GM21619 (cell line): ENCODE data around the gene CSPG4.
A peak's percentile ranks its signal among the peaks of the same experiment; 100 is the strongest.
"Not testable (repeated sequence)": the region's sequence is repeated elsewhere in the genome, so short reads cannot be mapped to it uniquely, and the experiment has no call there.

ENCODE experiments used
- ATAC-seq: cut with Tn5 transposase; IDR thresholded peaks from one replicate; pipeline ENCODE4 v1.9.1; 2021; ENCODE audit not compliant: unreplicated experiment

The CSPG4 gene

DNA sequence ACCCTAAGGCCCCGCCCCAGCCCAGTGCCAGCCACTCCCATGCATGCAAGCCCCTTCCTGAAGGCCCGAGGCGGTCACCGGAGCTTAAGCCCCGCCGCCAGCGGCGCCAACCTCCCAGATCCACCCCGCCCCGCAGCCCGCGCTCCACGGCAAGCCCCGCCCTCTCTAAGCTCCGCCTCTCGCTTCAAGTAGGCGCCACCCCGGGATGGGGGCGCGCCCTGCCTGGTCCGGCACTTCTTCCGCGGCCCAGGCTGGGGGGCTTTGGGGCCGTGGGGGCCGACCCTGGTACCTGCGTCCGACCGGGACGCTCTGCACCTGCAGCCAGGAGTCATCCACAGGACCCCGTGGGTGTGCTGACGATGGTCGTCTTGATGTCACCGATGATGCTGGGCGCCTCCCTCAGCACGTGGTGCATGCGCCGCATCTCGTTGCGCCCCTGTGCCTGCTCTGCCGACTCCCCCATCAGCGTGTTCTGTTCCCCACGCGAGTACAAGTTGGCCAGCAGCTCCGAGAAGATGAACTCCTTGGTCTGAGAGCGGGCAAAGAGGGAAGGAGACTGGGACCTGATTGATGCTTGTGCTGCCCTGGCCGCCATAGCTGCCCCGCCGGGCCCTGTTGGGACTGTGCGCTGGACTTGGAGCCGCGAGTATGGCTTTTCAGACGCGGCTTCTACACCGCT is 26.1 kb upstream of the CSPG4 start:
- ATAC-seq, result peak; percentile 94

DNA sequence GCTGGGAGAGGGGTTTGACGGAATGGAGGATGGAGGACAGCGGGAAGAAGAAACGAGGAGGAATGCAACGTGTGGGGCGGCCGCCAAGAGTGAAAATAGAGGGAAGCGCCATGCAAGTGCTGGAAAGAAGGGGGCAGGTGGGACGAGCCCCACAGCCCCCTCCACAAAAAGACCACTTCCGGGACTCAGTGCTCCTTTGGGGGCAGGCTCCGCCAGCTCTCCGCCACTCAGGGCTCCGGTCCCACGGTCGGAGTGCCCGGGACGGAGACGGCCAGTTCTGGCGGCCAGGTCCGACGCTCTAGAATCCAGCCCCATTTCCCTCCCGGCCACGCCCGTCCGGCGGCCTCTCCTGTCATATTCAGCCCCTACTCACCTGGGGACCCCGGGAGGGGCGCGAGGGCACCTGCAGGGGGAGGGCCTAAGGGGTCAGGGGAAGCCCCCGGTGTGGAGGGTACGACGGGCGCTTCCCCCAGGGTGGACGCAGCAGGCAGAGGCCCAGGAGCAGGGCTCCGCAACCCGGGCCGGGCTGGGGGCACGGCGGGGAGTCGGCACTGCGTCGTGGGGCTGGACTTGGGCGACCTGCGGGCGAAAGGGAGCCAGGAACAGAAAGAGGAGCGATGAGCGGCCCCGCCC is 25.5 kb upstream of the CSPG4 start:
- peak; percentile 7 for ATAC-seq

DNA sequence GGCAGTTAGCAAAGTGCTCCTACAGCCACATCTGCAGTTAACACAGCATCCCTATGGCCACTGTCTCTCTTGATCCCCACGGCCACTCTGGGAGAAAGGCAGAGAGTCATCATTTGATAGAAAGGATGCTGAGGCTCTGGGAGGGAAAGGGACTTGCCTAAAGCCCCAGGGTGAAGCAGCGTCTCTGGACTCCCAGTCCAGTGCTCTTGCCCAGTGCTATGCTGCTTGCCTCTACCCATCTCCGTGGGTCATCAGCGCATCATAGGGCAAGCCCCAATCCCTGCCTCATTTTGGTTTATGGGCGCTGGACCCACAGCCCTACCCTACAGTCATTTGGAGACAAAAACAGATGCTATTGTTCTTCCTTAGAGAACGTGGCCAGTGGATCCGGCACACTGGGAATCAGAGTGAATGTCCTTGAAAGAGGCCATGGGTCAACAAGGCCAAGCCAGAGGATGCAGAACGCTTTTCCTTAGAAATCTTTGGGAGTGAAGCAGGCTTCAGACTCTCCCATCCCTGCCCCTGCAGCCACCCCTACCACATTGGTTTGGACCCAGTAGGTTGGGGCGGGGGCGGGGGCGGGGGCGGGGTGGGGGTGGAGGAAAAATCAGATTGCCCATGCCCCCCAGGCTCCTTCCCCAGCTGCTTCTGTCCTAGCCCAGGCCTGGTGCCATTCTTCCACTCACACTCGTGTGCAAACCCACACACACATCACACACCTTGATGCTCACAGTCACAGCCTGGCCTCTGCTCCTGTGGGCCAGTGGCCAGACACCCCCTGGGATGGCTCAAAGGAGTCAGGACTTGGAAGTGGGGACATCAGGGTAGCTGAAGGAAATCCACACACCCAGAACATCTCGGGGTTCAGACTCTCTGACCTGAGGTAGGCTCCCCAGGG is 24.7 kb upstream of the CSPG4 start:
- not testable (repeated sequence) for ATAC-seq

DNA sequence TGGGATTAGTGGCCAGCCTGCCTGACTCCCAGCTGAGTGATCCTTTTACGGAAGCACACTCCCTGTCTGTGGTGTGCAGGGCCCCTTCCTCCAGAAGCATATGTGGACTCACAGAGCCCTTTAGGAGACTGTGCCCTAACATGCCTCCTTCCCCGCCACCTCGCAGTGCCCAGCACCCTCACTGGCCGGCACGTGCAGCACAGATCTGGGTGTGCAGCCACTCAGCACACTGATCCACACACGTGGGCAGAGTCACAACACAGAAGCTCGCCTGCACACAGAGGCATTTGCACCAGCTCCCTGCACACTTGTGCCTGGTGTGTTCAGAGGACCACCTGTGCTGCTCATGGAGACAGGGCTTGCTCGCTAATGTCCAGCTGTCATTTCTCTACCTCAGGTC is 23.6 kb upstream of the CSPG4 start:
- no peak for ATAC-seq

DNA sequence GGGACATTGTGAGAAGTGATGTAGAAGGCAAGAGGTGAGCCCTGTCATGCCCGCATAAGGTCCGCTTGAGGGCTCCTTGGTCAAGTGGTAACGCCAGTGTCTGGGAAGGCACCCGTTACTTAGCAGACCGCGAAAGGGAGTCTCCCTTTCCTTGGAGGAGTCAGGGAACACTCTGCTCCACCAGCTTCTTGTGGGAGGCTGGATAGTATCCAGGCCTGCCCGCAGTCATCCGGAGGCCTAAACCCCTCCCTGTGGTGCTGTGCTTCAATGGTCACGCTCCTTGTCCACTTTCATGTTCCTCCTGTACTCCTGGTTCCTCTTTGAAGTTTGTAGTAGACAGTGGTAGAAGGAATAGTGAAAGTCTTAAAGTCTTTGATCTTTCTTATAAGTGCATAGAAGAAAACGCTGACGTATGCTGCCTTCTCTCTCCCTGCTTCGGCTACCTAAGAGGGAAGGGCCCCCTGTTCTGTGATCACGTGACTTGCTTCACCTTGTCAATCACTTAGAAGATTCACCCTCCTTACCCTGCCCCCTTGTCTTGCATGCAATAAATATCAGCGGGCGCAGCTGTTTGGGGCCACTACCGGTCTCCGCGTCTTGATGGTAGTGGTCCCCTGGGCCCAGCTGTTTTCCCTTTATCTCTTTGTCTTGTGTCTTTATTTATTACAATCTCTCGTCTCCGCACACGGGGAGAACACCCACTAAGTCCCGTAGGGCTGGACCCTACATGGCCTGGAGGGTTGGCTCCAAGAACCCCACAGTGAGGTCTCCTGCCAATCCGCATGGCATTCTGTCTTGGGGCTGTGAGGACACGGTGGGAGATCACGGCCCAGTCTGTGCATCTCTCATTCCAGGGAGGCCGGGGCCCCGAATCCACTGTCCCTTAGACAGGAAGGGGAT is 22.5 kb upstream of the CSPG4 start:
- not testable (repeated sequence) for ATAC-seq

DNA sequence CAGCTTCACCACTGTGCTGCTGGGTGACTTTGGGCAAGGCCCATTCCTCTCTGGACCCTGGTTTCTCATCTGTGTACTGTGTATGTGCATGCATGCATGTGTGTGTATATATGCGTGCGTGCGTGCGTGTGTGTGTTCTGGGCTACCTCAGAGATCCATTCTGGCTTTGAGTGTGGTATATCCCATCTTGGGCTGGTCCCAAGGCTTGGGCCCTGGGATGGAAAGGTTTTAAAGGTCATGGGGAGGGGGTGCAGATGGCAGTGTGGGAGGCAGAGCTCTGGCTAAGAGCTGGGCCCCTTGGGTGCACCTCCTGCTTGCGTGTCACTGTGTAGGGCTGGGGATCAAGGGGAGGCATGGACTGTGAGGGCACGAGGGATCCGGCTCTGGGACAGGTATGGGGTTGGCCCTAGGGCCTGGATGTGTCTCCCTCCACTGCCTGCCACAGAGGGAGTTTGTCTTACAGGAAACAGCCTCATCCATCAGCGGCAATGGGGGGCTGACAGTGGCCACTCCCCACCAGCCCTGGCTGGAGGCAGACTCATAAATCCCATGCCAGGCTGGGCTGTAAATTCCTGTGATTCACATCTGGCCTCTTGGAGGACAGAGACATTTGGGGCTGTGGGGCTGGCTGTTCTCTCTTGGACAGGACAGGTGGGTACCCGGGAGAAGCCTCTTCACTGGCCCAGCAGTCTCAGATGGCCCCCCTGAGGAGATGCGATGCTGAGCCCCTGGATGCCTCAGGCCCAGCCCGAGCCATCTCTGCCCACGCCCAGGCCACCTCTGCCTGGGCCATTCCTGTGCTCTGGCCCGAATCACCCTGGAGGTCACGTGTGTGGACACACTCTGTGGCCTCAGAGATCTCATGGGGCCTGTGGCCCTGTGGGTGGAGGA is 21.4 kb upstream of the CSPG4 start:
- ATAC-seq, result no peak

DNA sequence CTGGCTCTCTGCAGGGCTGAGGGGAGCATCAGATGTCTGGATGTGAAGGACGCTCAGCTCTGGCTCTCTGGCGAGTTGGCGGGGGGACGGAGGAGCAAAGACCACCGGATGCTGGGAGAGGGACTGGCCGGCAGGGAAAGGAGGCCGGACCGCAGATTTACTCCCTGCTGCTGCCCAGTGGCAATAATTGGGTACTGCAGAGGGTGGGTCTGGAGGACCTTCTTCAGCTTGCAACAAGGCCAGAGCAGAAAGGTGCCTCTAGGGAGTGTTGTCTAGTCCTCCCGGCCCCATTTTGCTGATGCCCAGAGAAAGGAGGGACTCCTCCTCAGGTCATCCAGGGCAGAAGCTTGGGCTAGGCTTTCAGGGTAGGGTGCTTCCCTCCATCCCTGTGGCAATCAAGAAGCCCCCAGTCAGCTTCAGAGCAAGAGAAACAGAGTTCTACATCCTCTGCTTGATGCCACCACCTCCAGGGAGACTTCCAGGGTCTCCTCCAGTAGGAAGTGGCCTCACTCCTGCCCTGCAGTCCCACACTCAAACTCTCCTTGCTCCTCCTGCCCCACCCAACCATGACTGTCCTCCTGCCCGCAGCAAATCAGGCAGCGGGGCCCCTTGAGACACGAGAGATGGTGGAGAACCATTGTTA is 20.3 kb upstream of the CSPG4 start:
- no peak for ATAC-seq

DNA sequence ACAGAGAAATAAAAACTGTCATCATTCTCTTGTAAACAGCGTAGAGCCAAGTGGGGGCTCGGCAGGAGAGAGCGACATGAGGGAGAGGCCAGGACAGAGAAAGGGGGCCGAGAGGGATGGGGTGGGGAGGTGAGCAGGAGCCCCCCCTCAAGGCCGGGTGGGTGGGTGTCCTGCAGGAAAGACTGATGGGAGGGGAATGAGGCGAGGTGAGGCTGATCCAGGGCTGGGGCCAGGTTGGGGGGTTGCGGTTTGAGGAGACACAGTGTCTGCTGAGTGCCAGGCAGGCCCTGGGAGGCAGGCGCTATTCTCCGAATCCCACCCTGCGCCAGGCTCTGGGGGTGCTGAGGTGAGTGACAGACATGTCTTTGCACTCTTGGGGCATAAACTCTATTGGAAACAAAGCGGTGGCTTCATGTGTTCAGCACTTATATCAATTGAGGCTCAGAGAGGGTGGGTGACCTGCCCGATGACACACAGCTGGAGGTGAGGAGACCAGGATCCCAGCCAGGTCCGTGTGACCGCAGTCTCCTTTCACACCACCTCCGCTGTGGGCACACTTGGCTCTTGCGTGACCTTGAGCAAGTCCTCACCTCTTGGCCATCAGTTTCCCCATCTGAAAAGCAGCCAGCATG is 19.6 kb upstream of the CSPG4 start:
- no peak for ATAC-seq

DNA sequence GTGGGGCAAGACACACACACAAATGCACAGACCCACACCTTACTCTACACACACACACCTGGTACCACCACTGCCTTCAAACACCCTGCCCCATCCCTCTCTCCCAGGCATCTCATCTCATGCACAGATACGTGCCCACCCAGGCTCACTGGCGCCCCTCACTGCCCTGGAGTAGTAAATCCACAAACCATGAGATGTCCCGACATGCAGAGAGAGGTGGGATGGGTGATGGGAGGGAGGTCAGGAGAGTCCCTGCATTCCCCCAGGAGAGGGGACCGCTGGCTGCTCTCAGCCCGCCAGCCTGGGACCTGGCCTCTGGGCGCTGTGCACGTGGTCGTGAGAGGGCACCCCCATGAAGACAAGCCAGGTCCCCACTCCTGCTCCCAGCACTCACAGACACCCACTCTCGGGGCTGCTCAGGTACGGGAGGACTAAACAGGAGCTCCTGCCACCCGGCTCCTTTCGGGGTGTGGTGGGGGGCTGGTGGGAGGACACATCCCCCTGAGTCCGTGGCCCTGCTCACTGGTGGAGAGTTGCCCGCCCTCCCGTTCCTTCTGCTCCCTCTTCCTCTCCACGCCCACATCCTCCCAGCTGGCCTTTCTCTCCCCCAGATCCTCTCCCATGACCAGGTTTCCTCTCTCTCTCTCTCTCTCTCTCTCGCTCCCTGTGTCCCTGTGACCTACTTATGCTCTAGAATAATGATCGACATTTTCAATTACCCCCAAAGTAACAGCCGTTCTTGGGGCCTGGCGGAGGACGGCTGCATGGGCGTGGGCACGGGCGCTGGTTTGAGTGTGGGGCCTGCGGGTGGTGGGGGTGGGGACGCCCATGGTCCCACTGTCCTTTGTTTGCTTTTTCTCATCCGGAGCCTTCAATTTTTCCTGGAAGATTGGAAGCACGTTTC is 18.9 kb upstream of the CSPG4 start:
- ATAC-seq, result no peak

DNA sequence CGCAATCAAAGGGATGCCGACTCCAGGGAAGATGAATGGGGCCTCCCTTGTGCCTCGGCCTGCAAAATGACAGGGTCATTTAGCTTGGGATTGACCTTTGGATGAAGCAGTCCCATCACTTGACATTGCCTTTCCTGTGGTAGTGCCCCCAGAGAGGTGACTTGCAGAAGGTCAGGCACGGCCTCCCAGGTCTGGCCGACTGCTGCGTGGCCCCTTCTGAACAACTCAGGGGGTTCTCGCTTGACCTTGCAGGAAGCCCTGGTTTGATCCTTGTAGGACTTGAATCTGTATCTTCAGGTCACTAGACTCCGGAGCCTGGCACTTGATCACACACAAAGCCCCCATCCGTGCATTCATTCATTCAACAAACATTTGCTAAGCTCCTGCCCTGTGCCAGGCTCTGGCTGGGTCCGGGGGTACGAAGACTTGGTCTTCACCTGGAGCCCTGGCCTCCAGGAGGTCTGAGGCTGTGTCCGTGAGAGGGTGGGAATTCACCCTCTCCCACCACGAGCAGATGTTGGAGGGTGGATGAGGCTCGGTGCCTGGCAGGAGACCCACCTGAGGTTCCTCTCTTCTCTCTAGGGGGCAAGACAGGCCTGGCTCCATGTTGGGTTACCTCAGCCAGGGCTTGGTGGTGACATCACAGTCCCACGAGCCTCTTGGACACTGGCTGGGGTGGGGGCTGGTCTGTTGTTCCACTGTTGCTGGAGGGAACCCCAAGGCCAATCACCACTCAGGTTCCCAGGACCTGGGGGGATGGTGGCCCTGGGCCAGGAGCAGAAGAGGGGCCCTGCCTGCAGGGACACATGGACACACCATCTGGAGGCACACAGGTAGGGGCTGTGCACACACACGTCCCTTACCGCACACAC is 18.0 kb upstream of the CSPG4 start:
- not testable (repeated sequence) for ATAC-seq

DNA sequence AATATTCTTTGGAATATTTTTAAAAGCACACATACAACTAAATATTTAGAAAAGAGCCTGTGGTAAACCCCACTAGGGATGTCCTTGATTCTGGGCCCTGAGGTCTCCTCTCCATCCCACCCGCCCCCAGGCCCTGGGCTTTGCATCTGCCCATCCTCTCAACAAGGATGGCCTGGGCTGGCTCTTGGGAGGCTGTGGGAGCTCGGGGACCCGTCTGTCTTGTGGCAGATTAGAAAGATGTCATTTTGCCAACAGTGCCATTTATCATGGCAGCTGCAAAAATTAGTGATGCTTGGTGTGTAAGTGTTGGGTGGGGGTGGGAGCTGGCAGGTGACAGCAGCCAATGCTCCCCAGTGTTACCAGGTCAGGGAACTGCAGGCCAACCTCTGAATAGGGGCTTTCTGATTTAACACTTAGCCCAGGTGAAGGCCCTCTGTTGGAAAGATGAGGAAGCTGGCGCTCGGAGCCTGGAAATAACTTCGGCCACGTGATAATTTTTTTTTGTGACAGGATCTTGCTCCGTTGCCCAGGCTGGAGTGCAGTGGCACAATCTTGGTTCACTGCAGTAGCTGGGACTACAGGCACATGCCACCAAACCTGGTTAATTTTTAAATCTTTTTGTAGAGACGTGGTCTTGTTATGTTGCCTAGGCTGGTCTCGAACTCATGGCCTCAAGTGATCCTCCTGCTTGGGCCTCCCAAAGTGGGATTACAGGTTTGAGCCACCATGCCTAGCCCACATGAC is 16.9 kb upstream of the CSPG4 start:
- no peak for ATAC-seq

DNA sequence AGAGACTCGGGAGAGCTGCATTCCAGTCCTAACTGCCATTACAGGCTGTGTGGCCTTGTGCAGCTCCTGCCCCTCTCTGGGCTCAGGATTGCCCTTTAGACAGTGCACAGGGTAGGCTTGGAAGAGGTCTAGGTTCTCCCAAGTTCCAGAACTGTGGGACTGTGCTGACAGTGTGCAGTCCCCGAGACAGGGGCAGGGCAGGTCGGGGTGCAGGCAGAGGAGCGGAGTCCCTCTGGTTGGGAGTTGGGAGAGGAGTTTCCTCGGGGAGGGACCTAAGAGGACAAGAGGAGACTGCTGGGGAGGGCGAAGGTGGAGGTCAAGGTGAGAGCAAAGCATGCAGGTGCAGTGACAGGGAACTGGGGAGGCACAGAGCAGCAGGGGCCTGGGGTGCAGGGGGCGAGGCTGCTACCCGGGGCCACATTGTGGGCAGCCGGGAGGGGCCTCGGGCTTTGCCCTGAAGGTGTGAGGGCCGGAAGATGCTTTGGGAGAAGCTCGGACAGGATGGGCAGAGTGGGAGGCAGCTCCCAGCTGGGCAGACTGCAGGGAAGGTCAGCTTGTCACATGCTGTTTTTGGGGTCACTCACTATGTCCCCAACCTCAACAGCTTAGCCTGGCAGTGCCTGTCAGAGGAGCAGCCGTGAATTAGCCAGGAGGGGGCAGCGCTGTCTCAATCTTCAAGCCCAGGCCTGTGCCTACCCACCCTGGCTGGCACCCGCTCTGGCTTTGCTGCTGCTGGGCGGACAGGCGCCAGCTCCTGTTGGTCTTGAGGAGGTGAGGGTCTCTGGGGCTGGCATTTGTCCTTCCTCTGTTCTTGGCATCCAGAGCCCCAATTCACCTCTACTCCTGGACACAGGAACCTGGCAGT is 15.4 kb upstream of the CSPG4 start:
- no peak for ATAC-seq

DNA sequence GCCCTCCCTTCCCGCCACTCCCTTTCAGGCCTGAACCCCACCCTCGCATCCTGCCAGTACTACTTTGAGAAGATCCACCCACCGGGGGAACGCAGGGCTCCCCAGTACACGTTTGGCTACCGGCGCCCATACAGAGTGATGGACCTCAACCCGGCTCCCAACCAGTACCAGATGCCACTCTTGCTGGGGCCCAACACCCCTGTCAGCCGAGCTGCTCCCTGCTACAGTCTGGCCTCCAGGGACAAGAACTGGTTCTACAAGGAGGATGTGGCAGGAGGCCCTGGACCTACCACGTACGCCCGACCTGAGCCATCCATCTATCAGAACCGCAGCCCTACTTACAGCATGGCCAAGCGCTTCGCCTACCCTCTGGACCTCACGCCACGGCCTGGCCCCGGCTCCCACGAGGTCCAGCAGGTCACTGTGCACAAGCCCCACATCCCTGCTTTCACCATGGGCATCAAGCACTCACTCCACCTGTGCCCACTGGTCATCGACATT is 14.4 kb upstream of the CSPG4 start:
- ATAC-seq, result no peak

DNA sequence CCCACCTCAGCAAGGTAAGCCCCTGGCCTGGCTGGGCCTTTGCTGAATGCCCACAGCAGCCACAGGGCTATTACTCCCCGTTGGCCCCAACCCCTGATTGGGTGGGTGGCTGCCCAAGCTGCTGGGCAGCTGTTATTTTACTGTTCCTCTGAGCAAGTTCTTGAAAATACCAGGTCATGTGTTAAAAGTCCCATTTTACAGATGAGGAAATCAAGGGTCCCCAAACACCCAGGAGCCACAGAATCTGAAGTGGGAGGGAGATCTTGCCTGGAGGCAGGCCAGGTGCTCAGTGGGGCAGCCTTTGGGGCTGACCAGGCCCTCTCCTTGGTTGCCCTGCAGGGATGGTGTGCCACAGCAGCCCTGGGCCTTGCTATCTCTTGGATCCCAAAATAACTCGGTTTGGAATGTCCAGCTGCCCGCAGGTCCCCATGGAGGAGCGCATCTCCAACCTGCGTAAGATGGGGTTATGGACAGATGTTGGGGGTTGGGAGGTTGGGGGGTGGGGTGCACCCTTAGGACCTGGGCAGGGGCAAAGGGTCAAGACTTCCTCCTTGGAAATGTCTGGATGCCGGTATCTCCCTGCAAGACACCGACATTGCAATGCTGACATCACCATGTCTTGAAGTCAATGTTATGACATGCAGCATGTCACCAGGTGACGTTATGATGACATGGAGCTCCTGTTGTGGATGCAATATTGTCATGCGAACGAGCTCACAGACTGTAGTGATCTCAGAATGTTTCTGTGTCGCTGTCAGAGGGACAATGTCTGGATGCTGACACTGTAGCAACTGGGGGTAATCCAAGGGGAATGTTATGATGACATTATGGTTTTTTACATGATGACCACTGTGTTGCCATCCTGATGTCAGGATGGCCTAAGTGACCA is 13.3 kb upstream of the CSPG4 start:
- no peak for ATAC-seq
